DOHH2 (cell line): ENCODE results near the gene CTSD.

Source experiments
- H3F3A ChIP-seq: fragments of 200-600 bp; sonication (generic), shearing (Covaris generic); 2 replicates; pipeline ENCODE4 v1.6.0; 2016; ENCODE audit warnings: antibody characterized with exemption, mild to moderate bottlenecking; ENCODE audit not compliant: control insufficient read depth, insufficient read depth
- H3K27ac ChIP-seq: fragments of 200-600 bp; sonication (generic); 2 replicates; pipeline ENCODE4 v1.5.1; 2014; ENCODE audit warnings: low read depth, mild to moderate bottlenecking, low read length, moderate library complexity
- H3K27me3 ChIP-seq: fragments of 200-600 bp; sonication (generic); 2 replicates; pipeline ENCODE4 v1.6.1; 2014; ENCODE audit warnings: mild to moderate bottlenecking, low read length, mixed read lengths; ENCODE audit not compliant: control insufficient read depth
- H3K36me3 ChIP-seq: fragments of 200-600 bp; sonication (generic); 2 replicates; pipeline ENCODE4 v1.6.1; 2014; ENCODE audit warnings: mild to moderate bottlenecking, low read length, moderate library complexity, mixed read lengths; ENCODE audit not compliant: control insufficient read depth
- H3K4me1 ChIP-seq: fragments of 200-600 bp; sonication (generic); 2 replicates; pipeline ENCODE4 v1.6.1; 2014; ENCODE audit warnings: mild to moderate bottlenecking, low read length, mixed read lengths; ENCODE audit not compliant: control insufficient read depth
- H3K4me2 ChIP-seq: fragments of 200-600 bp; sonication (generic); 2 replicates; pipeline ENCODE4 v1.6.0; 2014; ENCODE audit warnings: mild to moderate bottlenecking, low read length, moderate library complexity
- H3K4me3 ChIP-seq: fragments of 200-600 bp; sonication (generic); 2 replicates; pipeline ENCODE4 v1.5.1; 2014; ENCODE audit warnings: mild to moderate bottlenecking, low read length, mixed read lengths
- H3K79me2 ChIP-seq: fragments of 200-600 bp; sonication (generic); 2 replicates; pipeline ENCODE4 v1.6.1; 2014; ENCODE audit warnings: mild to moderate bottlenecking, low read length, mixed read lengths; ENCODE audit not compliant: control insufficient read depth
- H3K9me2 ChIP-seq: fragments of 200-600 bp; sonication (generic); replicated peaks from 2 replicates; pipeline ENCODE4 v1.6.1; 2014; ENCODE audit warnings: mild to moderate bottlenecking, low read length, mixed read lengths; ENCODE audit not compliant: control insufficient read depth
- H3K9me3 ChIP-seq: fragments of 200-600 bp; sonication (generic); 2 replicates; pipeline ENCODE4 v1.6.1; 2014; ENCODE audit warnings: antibody characterized with exemption, low read length, mixed read lengths; ENCODE audit not compliant: control insufficient read depth, insufficient read depth
- H4K20me1 ChIP-seq: fragments of 200-600 bp; sonication (generic); 2 replicates; pipeline ENCODE4 v1.6.0; 2014; ENCODE audit warnings: low read depth, mild to moderate bottlenecking, antibody characterized with exemption, low read length, moderate library complexity; ENCODE audit not compliant: control insufficient read depth, insufficient read depth
- CTCF ChIP-seq: fragments of 200-600 bp; sonication (generic); IDR thresholded peaks from one replicate; pipeline ENCODE4 v1.5.1; 2014; ENCODE audit warnings: antibody characterized with exemption, mild to moderate bottlenecking, low read depth, low read length; ENCODE audit not compliant: poor library complexity, severe bottlenecking
- EZH2phosphoT487 ChIP-seq: fragments of 200-600 bp; sonication (generic); IDR thresholded peaks from 2 replicates; pipeline ENCODE4 v1.6.1; 2017; ENCODE audit warnings: borderline replicate concordance, mild to moderate bottlenecking, antibody characterized with exemption, low read length, moderate library complexity, mixed read lengths

CTSD gene

GRCh38 chr11:1738380-1738779 lies 25.3 kb downstream of the CTSD start:
- no peaks in the 10 kb centered on the region for H3K9me2 ChIP-seq
- H4K20me1 ChIP-seq: no peaks in the 10 kb centered on the region
- H3K4me1 ChIP-seq: no peaks in the 10 kb centered on the region
- H3K9me3 ChIP-seq: peaks cover 10% of the 10 kb centered on the region; the same call in 1 of the 2 replicates
- no peak overlapping the region for H3K4me3 ChIP-seq
- H3K4me2 ChIP-seq: no peak overlapping the region
- H3K27me3 ChIP-seq: no peaks in the 10 kb centered on the region
- H3K79me2 ChIP-seq: no peaks in the 10 kb centered on the region
- TF ChIP-seq EZH2phosphoT487 (no peak), CTCF (no peak)
- no peaks in the 10 kb centered on the region for H3F3A ChIP-seq
- no peaks in the 10 kb centered on the region for H3K36me3 ChIP-seq
- H3K27ac ChIP-seq: no peak overlapping the region

- H3K4me3 ChIP-seq: no peak overlapping the region
- H3K36me3 ChIP-seq: no peaks in the 10 kb centered on the region
- H3K4me1 ChIP-seq: no peaks in the 10 kb centered on the region
- no peaks in the 10 kb centered on the region for H3F3A ChIP-seq
- no peak overlapping the region for H3K4me2 ChIP-seq
- H3K9me2 ChIP-seq: no peaks in the 10 kb centered on the region
- no peaks in the 10 kb centered on the region for H4K20me1 ChIP-seq
- no peak overlapping the region for H3K27ac ChIP-seq
- H3K27me3 ChIP-seq: no peaks in the 10 kb centered on the region
- H3K9me3 ChIP-seq: peaks cover 10% of the 10 kb centered on the region; the same call in 1 of the 2 replicates
- no peaks in the 10 kb centered on the region for H3K79me2 ChIP-seq
- TF ChIP-seq CTCF (no peak), EZH2phosphoT487 (no peak)
Measured at GRCh38 chr11:1737080-1737757, 26.5 kb downstream of the CTSD start.

GRCh38 chr11:1736447-1736992 lies 27.2 kb downstream of the CTSD start:
- TF ChIP-seq EZH2phosphoT487 (no peak), CTCF (no peak)
- no peak overlapping the region for H3K4me3 ChIP-seq
- H3F3A ChIP-seq: no peaks in the 10 kb centered on the region
- H3K79me2 ChIP-seq: no peaks in the 10 kb centered on the region
- no peak overlapping the region for H3K4me2 ChIP-seq
- no peaks in the 10 kb centered on the region for H4K20me1 ChIP-seq
- H3K9me2 ChIP-seq: no peaks in the 10 kb centered on the region
- H3K36me3 ChIP-seq: no peaks in the 10 kb centered on the region
- H3K27ac ChIP-seq: no peak overlapping the region
- H3K9me3 ChIP-seq: peaks cover 11% of the 10 kb centered on the region; the same call in 1 of the 2 replicates
- no peaks in the 10 kb centered on the region for H3K27me3 ChIP-seq
- H3K4me1 ChIP-seq: no peaks in the 10 kb centered on the region
